H9 (cell line): ENCODE measurements around the gene TSTD1. TPM values are rescaled to one million over a fixed set of nuclear protein-coding genes. Genes with fewer than 3 reads are reported as not detected.

ENCODE experiments used
- DNase-seq: peaks from one replicate; pipeline ENCODE4 v3.0.0-alpha.2; 2017
- H2AFZ ChIP-seq: one replicate; pipeline ENCODE4 v1.6.1; 2013; ENCODE audit warnings: mild to moderate bottlenecking, low read length, control low read depth, moderate library complexity
- H2AK5ac ChIP-seq: 2 replicates; pipeline ENCODE4 v1.6.1; 2013; ENCODE audit warnings: low read length, control low read depth, mixed read lengths; ENCODE audit not compliant: insufficient read length
- H2BK120ac ChIP-seq: one replicate; pipeline ENCODE4 v1.6.1; 2013; ENCODE audit warnings: low read depth, mild to moderate bottlenecking, low read length, control low read depth, inconsistent platforms; ENCODE audit not compliant: poor library complexity, severe bottlenecking
- H2BK12ac ChIP-seq: 2 replicates; pipeline ENCODE4 v1.6.1; 2013; ENCODE audit warnings: low read length, control low read depth, mixed read lengths, low read depth; ENCODE audit not compliant: insufficient read length
- H2BK15ac ChIP-seq: 2 replicates; pipeline ENCODE4 v1.6.1; 2013; ENCODE audit warnings: low read depth, low read length, control low read depth
- H2BK20ac ChIP-seq: one replicate; pipeline ENCODE4 v1.6.1; 2013; ENCODE audit warnings: low read depth, mild to moderate bottlenecking, low read length, control low read depth, inconsistent platforms; ENCODE audit not compliant: poor library complexity, severe bottlenecking
- H2BK5ac ChIP-seq: 2 replicates; pipeline ENCODE4 v1.6.1; 2013; ENCODE audit warnings: low read length, control low read depth, mixed read lengths; ENCODE audit not compliant: insufficient read length
- H3K14ac ChIP-seq: 2 replicates; pipeline ENCODE4 v1.6.1; 2013; ENCODE audit warnings: low read length, control low read depth; ENCODE audit not compliant: insufficient read depth
- H3K18ac ChIP-seq: 2 replicates; pipeline ENCODE4 v1.6.1; 2013; ENCODE audit warnings: low read depth, mild to moderate bottlenecking, mixed read lengths, low read length, control low read depth; ENCODE audit not compliant: insufficient read length
- H3K23ac ChIP-seq: 2 replicates; pipeline ENCODE4 v1.6.1; 2013; ENCODE audit warnings: low read length, control low read depth, mixed read lengths, low read depth; ENCODE audit not compliant: insufficient read length
- H3K23me2 ChIP-seq: 2 replicates; pipeline ENCODE4 v1.6.1; 2013; ENCODE audit warnings: low read depth, mild to moderate bottlenecking, mixed read lengths, low read length, control low read depth; ENCODE audit not compliant: insufficient read length, poor library complexity, severe bottlenecking
- H3K27ac ChIP-seq: 2 replicates; pipeline ENCODE4 v1.5.1; 2013; ENCODE audit warnings: low read length, control low read depth, mixed read lengths, low read depth; ENCODE audit not compliant: insufficient read length
- H3K27me3 ChIP-seq: 2 replicates; pipeline ENCODE4 v1.6.1; 2013; ENCODE audit warnings: low read length, control low read depth, inconsistent platforms; ENCODE audit not compliant: insufficient read depth
- H3K4ac ChIP-seq: 2 replicates; pipeline ENCODE4 v1.6.1; 2013; ENCODE audit warnings: low read depth, mild to moderate bottlenecking, control low read depth, inconsistent platforms, low read length, moderate library complexity
- H3K4me1 ChIP-seq: 2 replicates; pipeline ENCODE4 v1.6.1; 2013; ENCODE audit warnings: low read length, control low read depth, inconsistent platforms; ENCODE audit not compliant: insufficient read depth
- H3K4me2 ChIP-seq: 2 replicates; pipeline ENCODE4 v1.6.1; 2013; ENCODE audit warnings: low read length, control low read depth, mixed read lengths; ENCODE audit not compliant: insufficient read length, insufficient read depth
- H3K56ac ChIP-seq: 2 replicates; pipeline ENCODE4 v1.6.1; 2013; ENCODE audit warnings: low read depth, mild to moderate bottlenecking, mixed read lengths, low read length, control low read depth; ENCODE audit not compliant: insufficient read length
- H3K79me1 ChIP-seq: 2 replicates; pipeline ENCODE4 v1.6.1; 2013; ENCODE audit warnings: low read depth, mild to moderate bottlenecking, moderate library complexity, low read length, control low read depth, inconsistent platforms; ENCODE audit not compliant: insufficient read depth, poor library complexity, severe bottlenecking
- H3K79me2 ChIP-seq: 2 replicates; pipeline ENCODE4 v1.6.1; 2013; ENCODE audit warnings: low read length, control low read depth, inconsistent platforms; ENCODE audit not compliant: insufficient read depth
- H3K9ac ChIP-seq: 2 replicates; pipeline ENCODE4 v1.6.1; 2013; ENCODE audit warnings: low read length, control low read depth, mixed read lengths; ENCODE audit not compliant: insufficient read length; ENCODE audit errors: extremely low read depth
- H3K9me3 ChIP-seq: one replicate; pipeline ENCODE4 v1.6.1; 2013; ENCODE audit warnings: low read depth, low read length, inconsistent platforms; ENCODE audit not compliant: control insufficient read depth
- H3T11ph ChIP-seq: one replicate; pipeline ENCODE4 v1.6.1; 2013; ENCODE audit warnings: mild to moderate bottlenecking, low read length, control low read depth, inconsistent platforms
- H4K20me1 ChIP-seq: one replicate; pipeline ENCODE4 v1.6.1; 2013; ENCODE audit not compliant: control insufficient read depth, insufficient read length, insufficient read depth
- H4K5ac ChIP-seq: 2 replicates; pipeline ENCODE4 v1.6.1; 2013; ENCODE audit warnings: low read depth, mild to moderate bottlenecking, mixed read lengths, low read length, control low read depth; ENCODE audit not compliant: insufficient read length
- H4K8ac ChIP-seq: replicated peaks from 2 replicates; pipeline ENCODE4 v1.6.1; 2013; ENCODE audit warnings: low read length, control low read depth, mixed read lengths, low read depth; ENCODE audit not compliant: insufficient read length
- H4K91ac ChIP-seq: 2 replicates; pipeline ENCODE4 v1.6.1; 2013; ENCODE audit warnings: low read depth, mild to moderate bottlenecking, moderate library complexity, mixed read lengths, low read length, control low read depth; ENCODE audit not compliant: insufficient read length
- H3K27ac Mint-ChIP-seq, 3 experiments: 2 replicates in 2 of 3; 3 replicates in 1 of 3; pipeline ENCODE4 v1.8.0; 2020 to 2021; ENCODE audit warnings: mixed read lengths in 3 of 3, mild to moderate bottlenecking in 1 of 3, moderate library complexity in 1 of 3
- H3K27me3 Mint-ChIP-seq: 2 replicates; pipeline ENCODE4 v1.8.0; 2021; ENCODE audit warnings: low read depth, mild to moderate bottlenecking, moderate library complexity, mixed read lengths
- H3K36me3 Mint-ChIP-seq, 3 experiments: 2 replicates in 2 of 3; 3 replicates in 1 of 3; pipeline ENCODE4 v1.8.0; 2020 to 2021; ENCODE audit warnings: low read depth in 3 of 3, mixed read lengths in 3 of 3; ENCODE audit not compliant: insufficient read depth in 1 of 3
- H3K4me1 Mint-ChIP-seq, 2 experiments: 2 replicates each; pipeline ENCODE4 v1.8.0; 2020; ENCODE audit warnings: mixed read lengths in 2 of 2
- H3K4me3 Mint-ChIP-seq, 2 experiments: 2 replicates in 1 of 2; 3 replicates in 1 of 2; pipeline ENCODE4 v1.8.0; 2020 to 2021; ENCODE audit warnings: mild to moderate bottlenecking in 2 of 2, mixed read lengths in 2 of 2, moderate library complexity in 1 of 2
- H3K9me3 Mint-ChIP-seq, 2 experiments: 2 replicates in 1 of 2; 3 replicates in 1 of 2; pipeline ENCODE4 v1.8.0; 2020; ENCODE audit warnings: mild to moderate bottlenecking in 2 of 2, mixed read lengths in 2 of 2, moderate library complexity in 1 of 2
- CTCF ChIP-seq: fragments of 200-600 bp; sonication (generic); conservative IDR thresholded peaks from 3 replicates; pipeline ENCODE4 v1.8.0; 2021; ENCODE audit warnings: antibody characterized with exemption, mild to moderate bottlenecking
- WGBS: extraction: QIAGEN DNeasy Blood & Tissue Kit; methylation state at CpG from one replicate; pipeline ENCODE4 v1.1.7; 2013; ENCODE audit warnings: missing lambda C conversion rate, low lambda C conversion rate, mixed read lengths; ENCODE audit not compliant: insufficient read length; ENCODE audit errors: extremely low coverage; 5-methylcytosine and 5-hydroxymethylcytosine counted together
- total RNA-seq: library from RNA; stranded (reverse); gene quantifications from 2 replicates; pipeline ENCODE4 v1.2.1, GENCODE V29; 2021

Gene TSTD1
- total RNA-seq, 1 experiment from 2014 or later: 73.7 TPM

DNA sequence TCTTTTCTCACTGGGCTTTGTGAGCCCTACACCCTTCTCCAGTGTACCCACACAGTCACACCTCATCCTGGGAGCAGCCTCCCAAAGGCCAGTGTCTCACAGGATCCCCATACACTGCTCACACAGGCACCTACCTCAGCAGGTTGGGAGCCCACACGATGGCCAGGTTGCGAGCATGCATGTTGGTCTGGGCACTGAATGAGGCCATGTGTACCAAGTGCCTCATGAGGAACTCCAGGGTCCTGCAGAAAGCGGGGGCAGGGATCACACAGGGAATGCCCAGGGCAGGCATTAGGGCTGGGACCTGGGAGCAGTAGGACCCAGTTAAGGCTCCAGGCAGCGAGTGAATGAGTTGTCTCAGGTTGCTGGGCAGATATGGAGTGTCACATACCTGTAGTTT, 15.5 kb upstream of the TSTD1 start:
- Histone ChIP-seq H4K91ac (no peak overlapping the region), H3K4me2 (no peak overlapping the region), H2BK15ac (no peak overlapping the region), H3K9ac (no peak overlapping the region), H3K4me1 (no peaks in the 10 kb centered on the region), H3K27ac (no peak overlapping the region), H4K20me1 (no peaks in the 10 kb centered on the region), H4K5ac (no peak overlapping the region), H3K23ac (no peak overlapping the region), H3K9me3 (no peaks in the 10 kb centered on the region), H2BK120ac (no peak overlapping the region), H3T11ph (no peak overlapping the region), H2BK12ac (no peak overlapping the region), H3K79me1 (no peaks in the 10 kb centered on the region), H3K79me2 (no peaks in the 10 kb centered on the region), H3K27me3 (no peaks in the 10 kb centered on the region; the same call in 1 of the 2 replicates), H3K56ac (no peak overlapping the region), H3K4ac (no peak overlapping the region), H3K14ac (no peak overlapping the region), H2AK5ac (no peak overlapping the region), H2BK20ac (no peak overlapping the region), H3K18ac (no peak overlapping the region), H3K23me2 (no peaks in the 10 kb centered on the region), H2AFZ (no peak overlapping the region), H4K8ac (no peak overlapping the region), H2BK5ac (no peak overlapping the region)
- Mint-ChIP-seq H3K4me1 (no peaks in the 10 kb centered on the region), H3K27me3 (peaks cover 16% of the 10 kb centered on the region), H3K36me3 (no peaks in the 10 kb centered on the region; a peak in 1 of 7 replicates), H3K27ac (no peak overlapping the region), H3K9me3 (no peaks in the 10 kb centered on the region; a peak in 1 of 5 replicates), H3K4me3 (no peak overlapping the region)
- whole genome bisulfite sequencing: no CpG with 5 or more reads among the region's 4 CpGs
- DNase-seq: no peak
- TF ChIP-seq CTCF: no peak
